Right lobe of liver (tissue), 4 donors: ENCODE data around the gene MDFIC.

Experiments used
- POLR2A ChIP-seq: fragments of 450-650 bp; IDR thresholded peaks from one replicate; pipeline ENCODE4 v1.6.1; 2017; ENCODE audit warnings: antibody characterized with exemption, mild to moderate bottlenecking
- TF ChIP-seq, protein P1 (sequence below), 4 donors: fragments of 200-600 bp in 3 of 4; fragments of 450-650 bp in 1 of 4; IDR thresholded peaks; one replicate each; pipeline versions ENCODE4 v1.5.1 to v1.8.0; 2016 to 2022; ENCODE audit warnings: antibody characterized with exemption in 4 of 4, mild to moderate bottlenecking in 2 of 4
- donor health status: DM: no; HTN: no; CAD: no.
- donor health status: DM: no; HTN: no; CAD: no.
- donor health status: DM: no; HTN: yes; CAD: no.

DNA sequence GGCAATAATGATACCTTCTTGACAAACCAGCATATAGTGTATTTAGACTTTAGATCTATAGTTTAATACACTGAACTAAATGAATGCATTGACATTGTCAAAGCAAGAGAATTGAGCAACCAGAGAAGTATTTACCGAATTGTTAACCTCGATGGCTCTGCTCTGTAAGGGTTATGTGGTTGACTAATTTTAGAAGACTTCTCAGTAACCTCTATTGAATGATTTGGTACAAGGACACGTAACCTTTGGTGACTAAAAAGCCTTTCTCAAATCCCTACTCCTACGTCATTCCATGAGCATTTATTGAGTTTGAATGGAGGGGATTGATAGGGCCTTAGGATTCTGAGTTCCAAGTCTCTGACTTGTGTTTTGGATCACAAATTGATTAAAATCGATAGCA, 67.6 kb downstream of the MDFIC start:
- TF ChIP-seq, protein P1, sequence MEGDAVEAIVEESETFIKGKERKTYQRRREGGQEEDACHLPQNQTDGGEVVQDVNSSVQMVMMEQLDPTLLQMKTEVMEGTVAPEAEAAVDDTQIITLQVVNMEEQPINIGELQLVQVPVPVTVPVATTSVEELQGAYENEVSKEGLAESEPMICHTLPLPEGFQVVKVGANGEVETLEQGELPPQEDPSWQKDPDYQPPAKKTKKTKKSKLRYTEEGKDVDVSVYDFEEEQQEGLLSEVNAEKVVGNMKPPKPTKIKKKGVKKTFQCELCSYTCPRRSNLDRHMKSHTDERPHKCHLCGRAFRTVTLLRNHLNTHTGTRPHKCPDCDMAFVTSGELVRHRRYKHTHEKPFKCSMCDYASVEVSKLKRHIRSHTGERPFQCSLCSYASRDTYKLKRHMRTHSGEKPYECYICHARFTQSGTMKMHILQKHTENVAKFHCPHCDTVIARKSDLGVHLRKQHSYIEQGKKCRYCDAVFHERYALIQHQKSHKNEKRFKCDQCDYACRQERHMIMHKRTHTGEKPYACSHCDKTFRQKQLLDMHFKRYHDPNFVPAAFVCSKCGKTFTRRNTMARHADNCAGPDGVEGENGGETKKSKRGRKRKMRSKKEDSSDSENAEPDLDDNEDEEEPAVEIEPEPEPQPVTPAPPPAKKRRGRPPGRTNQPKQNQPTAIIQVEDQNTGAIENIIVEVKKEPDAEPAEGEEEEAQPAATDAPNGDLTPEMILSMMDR (IDR thresholded peaks at IDR 0.05): no peak
- no peak for TF ChIP-seq POLR2A
